GM18505 (cell line): ENCODE data around the gene RASGRP4.

Experiments
- ATAC-seq: cut with Tn5 transposase; IDR thresholded peaks from one replicate; pipeline ENCODE4 v1.9.1; 2021; ENCODE audit not compliant: unreplicated experiment
- POLR2A ChIP-seq: IDR thresholded peaks from 4 replicates; pipeline ENCODE4 v1.6.1; 2011; ENCODE audit warnings: borderline replicate concordance; ENCODE audit not compliant: insufficient read depth, insufficient read length; ENCODE audit errors: extremely low read depth

The RASGRP4 gene

GRCh38 chr19:38359242-38360021, 66.6 kb downstream of the RASGRP4 start:
- ATAC-seq = no peak
- TF ChIP-seq POLR2A = no peak
